Measurements from ENCODE around the gene EXOC6B.

GRCh38 chr2:72316774-72317173 lies 509.1 kb downstream of the EXOC6B start:
- no peak for TF ChIP-seq POLR2AphosphoS5 (IDR thresholded peaks at IDR 0.05)
- TF ChIP-seq POLR2A (IDR thresholded peaks at IDR 0.05), result no peak
- no peak for TF ChIP-seq CTCF (IDR thresholded peaks at IDR 0.05)

Data from prostate gland (tissue), 2 donors.